ENCODE results near the gene PPM1B.
A peak's percentile ranks its signal among the peaks of the same experiment; 100 is the strongest.
"Not testable (repeated sequence)": the region's sequence is repeated elsewhere in the genome, so short reads cannot be mapped to it uniquely, and the experiment has no call there.

The PPM1B gene

DNA sequence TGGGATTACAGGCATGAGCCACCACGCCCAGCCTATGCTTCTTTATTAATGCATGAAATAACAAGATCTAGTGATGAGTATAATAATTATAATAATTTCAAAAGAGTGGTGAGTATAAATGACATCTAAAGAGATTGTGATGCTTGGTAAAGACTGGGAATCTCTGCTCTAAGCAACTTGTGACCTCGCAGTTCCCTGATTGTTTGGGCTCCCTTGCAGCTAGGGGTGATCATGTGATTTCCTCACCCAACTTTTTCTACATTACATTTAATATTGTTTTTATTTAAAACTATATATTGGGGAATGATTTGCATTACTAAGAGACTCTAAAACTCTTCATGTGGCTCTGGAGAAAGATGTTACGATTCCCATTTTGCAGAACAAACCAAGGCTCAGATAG is 4.1 kb upstream of the PPM1B start:
- no peak for DNase-seq

DNA sequence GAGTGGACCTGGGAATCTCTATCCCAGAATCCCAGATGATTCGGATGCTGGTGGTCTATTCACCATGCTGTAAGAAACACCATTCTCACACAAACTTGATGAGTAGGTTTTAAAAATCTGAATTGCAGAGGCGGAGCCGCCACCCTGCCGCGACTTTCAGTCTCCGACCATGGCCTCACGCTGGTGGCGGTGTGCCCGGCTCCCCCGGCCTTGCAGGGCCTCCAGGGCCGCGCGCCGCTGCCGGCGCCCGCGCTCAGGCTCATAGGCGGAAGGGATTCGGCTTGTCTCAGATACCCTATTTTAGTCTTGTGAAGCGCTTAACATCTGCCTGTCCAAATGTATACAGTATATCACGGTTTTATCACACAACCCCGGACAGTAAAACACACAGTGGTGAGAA is 2.6 kb upstream of the PPM1B start:
- DNase-seq = no peak

DNA sequence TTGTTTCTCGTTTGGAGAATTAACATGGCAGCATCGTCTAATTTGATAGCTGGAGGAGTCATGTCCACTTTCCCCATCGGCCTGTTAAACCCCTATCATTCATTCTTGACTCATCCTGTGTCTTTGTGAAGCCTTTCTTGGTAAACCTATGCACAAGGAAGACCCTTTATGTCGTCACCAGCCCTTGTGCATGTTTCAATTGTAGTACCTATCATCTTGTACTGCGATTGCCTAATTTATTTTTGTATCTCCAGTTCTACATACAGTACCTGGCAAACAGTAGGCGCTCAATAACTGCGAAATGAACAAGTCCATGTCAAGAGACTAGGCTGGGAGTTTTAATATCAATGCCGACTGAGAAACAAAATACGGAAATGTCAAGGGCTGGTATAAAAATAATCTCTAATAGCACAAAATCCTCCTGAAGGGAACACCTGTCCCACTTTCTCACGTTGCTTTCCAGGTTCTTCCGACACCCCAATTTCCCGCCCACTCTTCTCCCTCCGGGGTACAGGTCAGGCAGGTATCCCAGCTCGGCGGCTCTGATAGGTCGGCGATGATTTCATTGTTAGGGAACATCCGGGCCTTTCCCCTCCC is 1.3 kb upstream of the PPM1B start:
- no peak for DNase-seq

DNA sequence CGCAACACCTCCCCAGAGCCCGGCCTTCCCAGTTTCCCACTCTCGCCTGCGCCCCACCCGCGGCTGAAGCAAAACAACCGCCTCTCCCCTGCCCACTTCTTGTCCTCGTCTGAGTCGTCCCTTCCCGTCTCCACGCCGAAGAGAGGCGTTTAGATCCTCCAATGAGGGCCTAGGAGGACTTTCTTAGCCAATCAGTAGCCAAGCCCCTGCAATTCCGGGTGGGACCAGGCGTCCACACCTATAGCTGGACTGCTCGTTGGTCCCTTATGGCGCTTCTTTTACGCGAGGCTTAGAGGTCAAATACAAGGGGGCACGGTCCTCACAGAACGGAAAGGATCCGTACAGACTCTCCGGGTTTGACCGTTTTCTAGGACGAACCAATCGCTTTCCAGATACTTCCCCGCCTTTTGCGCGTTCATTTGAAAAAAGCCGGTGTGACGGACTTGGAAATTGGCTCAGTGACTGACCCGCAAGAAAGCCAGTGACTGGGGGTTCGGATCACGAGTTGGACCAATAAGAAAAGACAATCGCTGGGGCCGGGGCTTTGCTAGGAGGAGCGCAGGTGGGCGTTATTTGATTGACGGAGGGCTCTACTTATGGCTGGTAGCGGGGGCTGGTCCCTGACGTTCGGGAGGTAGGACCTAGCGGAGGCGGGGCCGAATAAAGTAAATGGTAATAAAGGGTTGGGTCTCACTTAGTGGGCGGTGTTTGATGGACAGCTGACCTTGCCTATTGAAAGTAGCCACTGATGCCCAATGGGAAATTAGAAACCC is 581 bp upstream of the PPM1B start:
- peak; percentile 100 for DNase-seq

DNA sequence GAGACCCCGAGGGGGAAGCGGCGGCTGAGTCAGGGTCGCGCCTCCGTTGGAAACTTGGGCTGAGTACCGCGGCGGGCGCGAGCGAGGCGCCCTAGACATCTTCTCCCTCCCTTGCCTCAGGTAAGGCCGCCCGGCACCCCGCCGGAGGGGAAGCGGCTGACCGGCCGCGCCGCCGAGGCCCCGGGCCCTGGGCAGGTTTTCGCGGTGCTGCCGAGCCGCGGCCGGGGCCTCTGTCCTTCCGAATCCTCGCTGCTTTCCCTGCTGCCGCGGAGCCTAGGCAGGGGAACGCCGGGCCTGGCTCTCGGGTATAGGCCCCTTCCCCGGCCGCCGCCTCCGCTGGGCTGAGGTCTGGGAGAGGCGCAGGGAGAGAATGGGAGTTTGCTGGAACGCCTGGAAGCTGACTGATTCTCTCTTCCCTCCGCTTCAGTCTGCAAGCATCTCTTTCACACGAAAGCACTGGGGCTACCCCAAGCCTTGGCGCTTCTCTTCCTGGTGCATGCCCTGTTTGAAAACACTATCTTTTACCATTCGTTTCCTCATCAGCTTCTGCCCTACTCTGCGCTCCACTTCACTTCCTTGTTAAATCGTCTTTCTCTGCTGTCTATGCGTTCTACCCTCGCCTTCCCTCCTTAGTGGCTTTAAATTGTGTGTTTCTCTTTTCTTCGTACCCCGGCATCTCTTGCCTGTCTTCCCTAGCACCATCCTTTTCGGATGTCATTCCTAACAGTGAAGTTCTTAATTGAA is 652 bp downstream of the PPM1B start:
- peak; percentile 87 to 92 for DNase-seq

DNA sequence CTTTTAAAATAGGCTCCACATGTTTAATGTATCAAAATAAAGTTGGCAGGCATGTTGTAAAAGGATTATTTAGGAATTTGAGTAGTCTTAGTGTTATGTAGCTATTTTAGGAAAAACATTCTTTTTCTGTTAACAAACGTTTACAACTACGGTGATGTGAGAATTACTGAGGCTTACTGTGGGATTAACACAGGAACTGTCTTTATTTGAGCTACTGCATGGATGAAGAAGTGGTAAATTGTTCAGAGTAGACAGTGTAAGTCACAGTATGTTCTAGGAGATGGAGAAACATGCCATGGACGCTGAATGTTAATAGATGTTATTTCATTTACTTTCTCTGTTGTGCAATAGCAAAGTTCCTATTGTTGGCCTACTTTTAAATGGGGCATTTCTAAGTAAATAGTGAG is 1.6 kb downstream of the PPM1B start:
- no peak for DNase-seq

DNA sequence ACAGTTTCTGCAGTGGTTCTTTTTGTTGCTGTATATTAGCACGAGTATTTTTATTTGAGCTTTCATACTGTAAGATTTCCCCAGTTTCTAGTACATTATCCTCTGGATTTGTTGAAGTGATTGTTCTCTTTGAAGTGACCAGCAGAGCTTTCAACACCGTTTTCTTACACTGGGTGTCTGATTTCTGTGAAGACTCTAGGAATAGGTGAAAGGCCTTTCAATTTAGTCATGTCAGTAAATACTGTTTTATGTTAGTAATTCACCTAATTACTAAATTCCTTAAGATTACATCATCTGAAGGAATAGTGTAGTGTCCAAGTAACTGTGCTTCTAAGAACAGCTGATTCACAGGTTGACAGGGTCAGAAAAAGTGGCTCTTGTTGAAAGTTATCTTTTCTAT is 2.3 kb downstream of the PPM1B start:
- no peak for DNase-seq

DNA sequence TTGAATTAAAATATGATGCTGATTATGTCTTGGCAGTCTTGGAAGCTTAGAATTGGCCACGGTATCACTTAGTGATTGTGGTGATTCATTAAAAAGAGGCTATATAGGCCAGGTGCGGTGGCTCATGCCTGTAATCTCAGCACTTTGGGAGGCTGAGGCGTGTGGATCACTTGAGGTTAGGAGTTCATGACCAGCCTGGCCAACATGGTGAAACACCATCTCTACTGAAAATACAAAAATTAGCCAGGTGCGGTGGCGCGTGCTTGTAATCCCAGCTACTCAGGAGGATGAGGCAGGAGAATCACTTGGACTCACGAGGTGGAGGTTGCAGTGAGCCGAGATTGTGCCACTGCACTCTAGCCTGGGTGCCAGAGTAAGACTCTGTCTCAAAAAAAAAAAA is 2.8 kb downstream of the PPM1B start:
- not testable (repeated sequence) for DNase-seq

DNA sequence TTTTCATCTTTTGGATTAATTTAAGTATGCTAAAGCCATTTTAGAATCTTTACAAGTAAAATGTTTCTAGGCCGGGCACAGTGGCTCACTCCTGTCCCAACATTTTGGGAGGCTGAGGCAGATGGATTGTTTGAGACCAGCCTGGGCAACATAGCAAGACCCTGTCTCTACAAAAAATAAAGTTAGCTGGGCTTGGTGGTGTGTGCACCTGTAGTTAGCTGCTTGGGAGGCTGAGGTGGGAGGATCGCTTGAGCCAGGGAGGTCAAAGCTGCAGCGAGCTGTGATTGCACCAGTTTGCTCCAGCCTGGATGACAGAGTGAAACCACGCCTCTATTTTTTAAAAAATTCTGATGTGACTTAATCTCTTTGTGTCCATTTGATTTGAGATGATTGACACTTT is 3.9 kb downstream of the PPM1B start:
- DNase-seq = no peak

DNA sequence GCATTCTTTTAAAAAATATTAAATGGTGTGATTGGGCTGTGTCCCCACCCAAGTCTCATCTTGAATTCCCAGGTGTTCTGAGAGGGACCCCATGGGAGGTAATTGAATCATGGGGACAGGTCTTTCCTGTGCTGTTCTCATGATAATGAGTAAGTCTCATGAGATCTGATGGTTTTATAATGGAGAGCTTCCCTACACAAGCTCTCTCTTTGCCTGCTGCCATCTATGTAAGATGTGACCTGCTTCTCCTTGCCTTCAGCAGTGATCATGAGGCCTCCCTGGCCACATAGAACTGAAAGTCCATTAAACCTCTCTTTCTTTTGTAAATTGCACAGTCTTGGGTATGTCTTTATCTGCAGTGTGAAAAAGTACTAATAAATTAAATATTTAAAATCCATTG is 10.3 kb downstream of the PPM1B start:
- no peak for DNase-seq

DNA sequence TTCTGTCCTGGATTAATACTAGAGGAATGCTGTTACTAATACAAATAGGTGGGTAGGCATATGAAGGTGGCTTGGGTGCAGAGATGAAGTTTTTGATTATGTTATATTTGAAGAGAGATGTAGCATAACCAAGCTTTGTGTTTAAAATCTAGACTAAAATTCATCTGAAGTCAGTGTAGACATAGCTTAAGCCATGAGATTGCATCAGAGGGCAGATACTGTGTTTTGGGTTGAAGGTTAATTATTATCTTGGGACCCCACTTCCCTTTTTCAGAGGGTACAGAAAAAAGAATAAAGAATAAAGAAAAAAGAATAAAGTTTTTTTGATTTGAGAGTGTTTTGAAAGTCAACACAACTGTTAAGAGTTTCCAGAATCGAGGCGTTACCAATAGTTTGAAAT is 13.0 kb downstream of the PPM1B start:
- DNase-seq = no peak

DNA sequence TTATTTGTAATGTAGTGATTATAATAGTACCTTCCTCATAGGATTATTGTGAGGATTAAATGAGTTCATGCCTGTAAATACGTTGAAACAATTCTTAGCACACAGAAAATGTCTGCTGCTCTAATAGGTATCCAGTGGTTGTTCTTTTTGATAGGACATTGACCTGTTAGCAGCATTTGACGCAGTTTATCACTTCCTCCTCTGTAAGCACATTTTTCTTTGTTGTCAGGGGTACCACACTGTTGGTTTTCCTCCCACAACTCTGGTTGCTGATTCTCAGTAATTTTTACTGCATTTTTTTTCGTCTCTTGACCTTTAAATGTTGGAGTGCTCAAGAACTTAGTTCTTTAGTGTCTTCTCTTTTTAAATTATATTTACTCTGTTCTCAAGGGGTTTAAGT is 15.4 kb downstream of the PPM1B start:
- DNase-seq = peak; percentile 19 to 36

DNA sequence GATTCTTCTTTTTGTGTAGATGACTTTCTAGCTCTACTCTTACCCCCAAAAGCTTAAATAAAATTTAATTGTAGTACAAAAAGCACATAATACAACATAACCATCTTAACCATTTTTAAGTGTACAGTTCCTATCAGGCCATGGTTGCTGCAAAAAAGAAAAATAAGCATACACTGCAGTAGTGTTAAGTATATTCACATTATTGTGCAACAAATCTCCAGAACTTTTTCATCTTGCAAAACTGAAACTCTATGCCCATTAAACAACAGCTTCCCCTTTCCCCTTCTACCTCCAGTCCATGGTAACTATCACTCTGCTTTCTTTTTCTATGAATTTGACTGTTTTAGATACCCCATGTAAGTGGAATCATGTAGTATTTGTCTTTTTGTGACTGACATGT is 18.1 kb downstream of the PPM1B start:
- DNase-seq = peak; percentile 66 to 69

DNA sequence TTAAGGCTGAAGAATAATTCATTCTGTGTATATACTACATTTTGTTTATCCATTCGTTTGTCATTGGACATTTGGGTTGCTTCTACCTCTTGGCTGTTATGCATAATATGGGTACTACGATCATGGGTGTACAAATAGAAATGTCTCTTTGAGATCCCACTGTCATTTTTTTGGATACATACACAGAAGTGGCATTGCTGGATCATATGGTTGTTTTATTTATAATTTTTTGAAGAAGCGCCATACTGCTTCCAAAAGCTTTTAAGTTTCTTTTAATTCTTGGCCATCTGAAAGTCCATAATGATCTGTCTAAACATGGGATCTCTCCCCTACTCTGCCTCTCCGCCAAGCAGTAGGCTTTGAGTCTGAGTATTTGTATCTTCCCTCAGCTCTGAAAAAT is 18.6 kb downstream of the PPM1B start:
- DNase-seq = no peak

DNA sequence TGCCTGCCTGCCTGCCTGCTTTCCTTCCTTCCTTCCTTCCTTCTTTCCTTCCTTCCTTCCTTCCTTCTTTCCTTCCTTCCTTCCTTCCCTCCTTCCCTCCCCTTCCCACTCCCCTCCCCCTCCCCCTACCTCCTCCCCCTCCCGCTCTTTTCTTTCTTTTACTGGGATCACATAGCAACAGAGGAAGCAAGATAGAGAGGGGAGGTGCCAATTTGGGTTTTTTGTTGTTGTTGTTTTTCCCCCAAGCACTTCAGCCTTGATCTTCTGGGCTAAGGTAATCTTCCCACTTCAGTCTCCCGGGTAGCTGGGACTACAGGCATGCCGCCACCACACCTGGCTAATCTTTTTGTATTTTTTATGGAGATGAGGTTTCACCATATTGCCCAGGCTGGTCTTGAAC is 20.0 kb downstream of the PPM1B start:
- DNase-seq = no peak

DNA sequence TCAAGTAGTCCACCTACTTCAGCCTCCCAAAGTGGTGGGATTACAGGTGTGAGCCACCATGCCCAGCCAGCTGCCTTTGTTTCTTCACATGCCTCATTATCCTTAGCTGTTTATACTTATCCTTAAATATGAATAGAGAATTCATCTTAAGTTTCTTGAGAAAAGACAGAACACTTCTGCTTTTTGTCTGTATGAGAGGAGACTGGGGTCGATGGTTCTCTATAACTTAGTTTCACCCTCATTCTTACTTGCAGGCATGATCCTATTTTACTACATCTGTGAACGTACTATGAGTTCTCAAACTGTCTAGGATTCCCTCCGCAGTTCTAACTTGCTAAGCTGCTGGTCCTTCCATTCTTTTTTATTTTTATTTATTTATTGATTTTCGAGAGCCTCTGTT is 20.4 kb downstream of the PPM1B start:
- DNase-seq = peak in 1 of 2 experiments; percentile 22

DNA sequence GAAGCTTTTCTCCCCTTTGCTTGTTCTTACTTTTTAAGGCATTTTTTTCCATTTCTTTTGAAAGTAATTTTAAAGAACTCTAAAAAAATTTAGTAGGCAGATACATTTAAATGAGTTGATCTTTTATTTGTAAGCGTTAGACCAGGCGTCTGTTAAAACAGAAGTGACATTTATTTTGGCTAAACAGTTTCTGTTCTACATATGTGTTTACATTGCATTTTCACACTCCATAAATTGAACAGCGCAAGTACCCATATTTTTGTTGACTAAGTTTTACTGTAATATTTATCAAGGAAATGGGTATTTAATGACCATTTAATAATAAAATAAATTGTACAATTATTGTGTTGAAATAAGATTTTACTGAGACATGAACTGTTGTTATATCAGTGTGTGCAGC is 21.9 kb downstream of the PPM1B start:
- no peak for DNase-seq

DNA sequence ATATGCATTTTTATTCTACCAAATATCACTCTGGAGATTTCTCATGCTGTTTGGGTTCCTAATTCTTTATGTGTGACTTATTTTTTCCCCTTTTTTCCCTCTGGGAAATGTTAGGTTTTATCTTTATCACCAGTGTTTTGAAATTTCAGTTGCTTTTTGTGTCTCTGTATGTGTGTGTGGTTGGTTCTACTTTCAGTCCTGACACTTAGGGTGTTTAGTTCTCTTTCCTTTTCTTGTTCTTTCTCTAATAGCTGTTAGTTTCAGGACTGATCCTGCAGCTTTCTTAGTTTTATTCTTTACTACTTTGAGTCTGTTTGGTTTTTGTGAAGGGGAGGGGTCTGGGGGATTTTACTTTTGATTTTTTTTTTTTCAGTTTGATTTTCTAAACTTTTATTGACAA is 23.1 kb downstream of the PPM1B start:
- DNase-seq = no peak

DNA sequence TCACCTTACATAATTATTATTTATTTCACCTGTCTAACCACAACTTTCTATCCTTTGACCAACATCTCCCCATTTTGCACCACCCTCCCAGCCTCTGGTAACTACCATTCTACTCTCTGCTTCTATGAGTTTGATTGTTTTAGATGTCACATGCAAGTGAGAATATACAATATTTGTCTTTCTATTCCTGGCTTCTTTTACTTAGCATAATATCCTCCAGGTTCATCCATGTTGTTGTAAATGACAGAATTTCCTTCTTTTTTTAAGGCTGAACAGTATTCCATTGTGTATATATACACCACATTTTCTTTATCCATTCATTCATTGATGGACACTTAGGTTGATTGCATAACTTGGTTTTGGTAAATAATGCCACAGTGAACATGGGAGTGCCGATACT is 24.0 kb downstream of the PPM1B start:
- no peak for DNase-seq

DNA sequence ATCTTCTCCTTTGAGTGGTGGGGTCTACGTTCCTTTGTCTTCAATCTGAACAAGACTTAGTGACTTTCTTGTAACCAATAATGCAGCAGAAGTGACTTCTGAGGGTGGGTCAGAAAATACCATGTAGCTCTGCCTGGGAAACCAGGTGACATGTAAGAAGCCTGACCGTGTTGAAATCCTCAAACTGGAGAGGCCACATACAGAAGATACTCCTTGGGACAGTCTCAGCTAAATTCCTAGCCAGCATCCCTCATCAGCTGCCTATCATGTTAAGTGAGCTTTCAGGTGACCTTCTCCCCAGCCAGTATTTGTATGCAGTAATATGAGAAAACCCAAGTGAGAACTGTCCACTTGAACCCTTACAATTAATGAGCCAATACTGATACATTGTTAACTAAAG is 27.0 kb downstream of the PPM1B start:
- DNase-seq = no peak

DNA sequence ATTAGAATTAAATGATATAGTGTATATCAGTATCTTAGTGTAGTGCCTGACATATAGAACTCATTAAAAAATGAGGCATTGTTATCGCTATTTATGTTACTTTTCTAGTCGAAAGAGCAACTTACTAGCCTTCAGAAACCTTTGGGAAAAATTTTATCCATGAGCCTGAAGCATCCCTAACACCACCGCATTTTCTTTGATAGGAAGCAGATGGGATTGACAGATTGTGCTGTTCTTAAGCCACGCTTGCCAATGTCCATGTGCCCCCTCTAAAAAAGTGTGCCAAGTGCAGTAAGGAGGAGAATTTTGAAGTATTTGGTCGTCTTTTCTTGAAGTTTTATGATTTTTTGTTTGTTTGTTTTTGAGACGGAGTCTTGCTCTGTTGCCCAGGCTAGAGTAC is 29.1 kb downstream of the PPM1B start:
- DNase-seq = no peak

DNA sequence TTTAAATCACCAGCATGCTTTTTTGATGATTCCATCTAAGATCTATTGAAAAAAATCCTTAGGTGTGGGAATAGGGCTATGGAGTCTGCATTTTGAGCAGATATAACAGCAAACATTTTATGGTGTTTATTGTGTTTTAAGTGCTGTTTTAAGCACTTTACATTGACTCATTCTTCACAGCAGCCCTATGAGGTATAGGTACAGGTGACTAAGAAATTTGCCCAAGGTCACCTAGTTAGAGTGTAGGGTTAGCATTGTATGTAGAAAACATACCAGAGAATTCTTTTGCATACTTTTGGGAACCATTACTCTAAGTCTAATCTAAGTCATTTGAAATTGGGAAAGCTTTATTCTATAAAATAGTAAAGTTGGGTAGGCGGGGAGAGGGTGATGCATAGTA is 31.3 kb downstream of the PPM1B start:
- no peak for DNase-seq

DNA sequence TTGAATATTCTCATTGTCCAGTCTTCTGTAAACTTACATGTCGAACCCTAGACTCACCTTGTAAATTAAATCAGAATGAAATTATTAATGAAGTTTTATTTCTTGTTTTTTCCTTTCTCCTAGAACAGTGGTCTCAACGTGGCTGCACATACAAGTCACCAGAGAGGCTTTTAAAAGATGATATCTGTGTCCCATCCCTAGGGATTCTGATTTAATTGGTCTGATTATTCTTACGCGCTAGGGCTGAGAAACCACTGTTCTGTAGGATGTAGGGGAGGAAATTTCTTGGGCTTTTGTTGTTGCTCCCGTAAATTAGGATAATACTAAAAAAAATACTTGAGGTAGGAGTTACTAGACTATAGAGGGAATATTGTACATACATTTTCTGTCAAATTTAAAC is 32.1 kb downstream of the PPM1B start:
- DNase-seq = no peak

DNA sequence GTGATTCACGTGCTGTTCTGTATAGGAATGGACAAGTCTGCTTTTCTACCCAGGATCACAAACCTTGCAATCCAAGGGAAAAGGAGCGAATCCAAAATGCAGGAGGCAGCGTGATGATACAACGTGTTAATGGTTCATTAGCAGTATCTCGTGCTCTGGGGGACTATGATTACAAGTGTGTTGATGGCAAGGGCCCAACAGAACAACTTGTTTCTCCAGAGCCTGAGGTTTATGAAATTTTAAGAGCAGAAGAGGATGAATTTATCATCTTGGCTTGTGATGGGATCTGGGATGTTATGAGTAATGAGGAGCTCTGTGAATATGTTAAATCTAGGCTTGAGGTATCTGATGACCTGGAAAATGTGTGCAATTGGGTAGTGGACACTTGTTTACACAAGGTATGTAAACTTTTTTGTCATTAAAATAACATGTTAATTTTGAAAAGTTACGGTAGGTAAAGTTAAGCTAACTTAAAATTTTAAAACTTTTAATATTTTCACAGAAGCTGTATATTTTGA is 33.0 kb downstream of the PPM1B start:
- no peak for DNase-seq

Data from Kasumi-1 (cell line).